H1 (cell line): ENCODE data around the gene CBARP. TPM values are rescaled to one million over a fixed set of nuclear protein-coding genes. Genes with fewer than 3 reads are reported as not detected.

Source experiments
- CTCF ChIA-PET: fragments of 300-600 bp; sonication (Branson Sonifier 250); formaldehyde crosslinking; loops from one replicate; lab custom pipeline; 2021; ENCODE audit not compliant: partially characterized antibody; lab: Charles Lee
- POLR2A ChIA-PET: fragments of 300-600 bp; sonication (Branson Sonifier 250); formaldehyde crosslinking; loops from one replicate; lab custom pipeline; 2021; ENCODE audit warnings: inconsistent platforms; ENCODE audit not compliant: partially characterized antibody; lab: Charles Lee
- DNase-seq, 2 experiments: peaks; one replicate each; pipeline versions ENCODE4 v3.0.0 to v3.0.0-alpha.2; 2010 to 2022; ENCODE audit warnings: low spot score in 2 of 2, low read depth in 1 of 2, mixed read lengths in 1 of 2
- FAIRE-seq: peaks from 2 replicates; lab custom pipeline; 2011; peaks lifted over from hg19 to GRCh38; lab: Jason Lieb, UNC
- H2AFZ ChIP-seq: 2 replicates; pipeline ENCODE4 v1.8.1; 2012; ENCODE audit warnings: low read length, inconsistent platforms
- H2AK5ac ChIP-seq: 2 replicates; pipeline ENCODE4 v1.6.1; 2013; ENCODE audit warnings: low read depth, low read length
- H2BK120ac ChIP-seq: replicated peaks from 2 replicates; pipeline ENCODE3; 2013; ENCODE audit warnings: low read depth, low read length, inconsistent platforms
- H2BK12ac ChIP-seq: 2 replicates; pipeline ENCODE4 v1.6.1; 2013; ENCODE audit warnings: low read depth, low read length
- H2BK15ac ChIP-seq: 2 replicates; pipeline ENCODE4 v1.6.1; 2013; ENCODE audit warnings: low read length
- H2BK20ac ChIP-seq: 2 replicates; pipeline ENCODE4 v1.6.1; 2013; ENCODE audit warnings: low read length
- H2BK5ac ChIP-seq: 2 replicates; pipeline ENCODE4 v1.6.1; 2013; ENCODE audit warnings: low read depth, low read length
- H3K14ac ChIP-seq: 2 replicates; pipeline ENCODE4 v1.6.1; 2013; ENCODE audit warnings: inconsistent platforms; ENCODE audit not compliant: insufficient read length
- H3K18ac ChIP-seq: 2 replicates; pipeline ENCODE4 v1.6.1; 2013; ENCODE audit warnings: low read length; ENCODE audit errors: extremely low read depth
- H3K23ac ChIP-seq: 2 replicates; pipeline ENCODE4 v1.6.1; 2013; ENCODE audit warnings: inconsistent platforms; ENCODE audit not compliant: insufficient read length
- H3K23me2 ChIP-seq: 2 replicates; pipeline ENCODE4 v1.6.1; 2013; ENCODE audit warnings: low read depth, low read length
- H3K27ac ChIP-seq: 2 replicates; pipeline ENCODE4 v1.6.1; 2011; ENCODE audit warnings: low read depth, low read length, inconsistent platforms
- H3K27me3 ChIP-seq, 4 experiments: replicated peaks in 1 of 4; 1 replicate in 1 of 4; 2 replicates in 3 of 4; pipeline versions ENCODE4 v1.6.1 to v1.8.1; 2011 to 2013; ENCODE audit warnings: low read length in 3 of 4, mild to moderate bottlenecking in 3 of 4, inconsistent platforms in 2 of 4, mixed read lengths in 2 of 4, moderate library complexity in 1 of 4; ENCODE audit not compliant: control insufficient read depth in 3 of 4, insufficient read depth in 3 of 4; ENCODE audit errors: extremely low read depth in 1 of 4
- H3K36me3 ChIP-seq, 4 experiments: 2 replicates each; pipeline versions ENCODE4 v1.6.1 to v1.8.1; 2011 to 2013; ENCODE audit warnings: mild to moderate bottlenecking in 4 of 4, low read length in 3 of 4, moderate library complexity in 2 of 4, control low read depth in 1 of 4, inconsistent platforms in 1 of 4; ENCODE audit not compliant: insufficient read depth in 4 of 4, control insufficient read depth in 2 of 4
- H3K4ac ChIP-seq: replicated peaks from 2 replicates; pipeline ENCODE3; 2013; ENCODE audit warnings: low read length, low read depth, mixed read lengths, inconsistent platforms; ENCODE audit not compliant: insufficient read length
- H3K4me1 ChIP-seq, 4 experiments: replicated peaks in 1 of 4; 1 replicate in 1 of 4; 2 replicates in 3 of 4; pipeline versions ENCODE4 v1.6.1 to v1.8.1; 2011 to 2013; ENCODE audit warnings: low read length in 3 of 4, inconsistent platforms in 2 of 4, mixed read lengths in 1 of 4; ENCODE audit not compliant: insufficient read depth in 4 of 4, control insufficient read depth in 3 of 4
- H3K4me2 ChIP-seq, 2 experiments: 2 replicates each; pipeline versions ENCODE4 v1.6.1 to v1.8.1; 2011 to 2013; ENCODE audit warnings: low read depth in 2 of 2, low read length in 2 of 2, control low read depth in 1 of 2, inconsistent platforms in 1 of 2, mild to moderate bottlenecking in 1 of 2; ENCODE audit not compliant: insufficient read depth in 1 of 2
- H3K4me3 ChIP-seq, 4 experiments: fragments of 200-600, 300-600 bp in 1 of 4; sonication (generic), shearing (Covaris generic), sonication (Bioruptor Twin) in 1 of 4; 2 replicates each; pipeline versions ENCODE4 v1.5.1 to v1.8.1; 2011 to 2016; ENCODE audit warnings: low read length in 4 of 4, low read depth in 3 of 4, control low read depth in 2 of 4, inconsistent platforms in 2 of 4, mild to moderate bottlenecking in 2 of 4, mixed read lengths in 1 of 4, moderate library complexity in 1 of 4; ENCODE audit not compliant: insufficient read depth in 2 of 4; ENCODE audit errors: extremely low read depth in 1 of 4
- H3K56ac ChIP-seq: replicated peaks from 2 replicates; pipeline ENCODE3; 2013; ENCODE audit warnings: low read depth, mild to moderate bottlenecking, mixed read lengths, low read length, inconsistent platforms; ENCODE audit not compliant: insufficient read length
- H3K79me1 ChIP-seq: 2 replicates; pipeline ENCODE4 v1.6.1; 2013; ENCODE audit warnings: low read depth, low read length, control low read depth
- H3K79me2 ChIP-seq, 2 experiments: 2 replicates each; pipeline versions ENCODE4 v1.6.1 to v1.8.1; 2012 to 2013; ENCODE audit warnings: low read length in 2 of 2, mild to moderate bottlenecking in 2 of 2, inconsistent platforms in 1 of 2; ENCODE audit not compliant: insufficient read depth in 2 of 2, control insufficient read depth in 1 of 2
- H3K9ac ChIP-seq, 4 experiments: replicated peaks in 1 of 4; 1 replicate in 1 of 4; 2 replicates in 3 of 4; pipeline versions ENCODE4 v1.6.1 to v1.8.1; 2011 to 2013; ENCODE audit warnings: low read depth in 3 of 4, low read length in 3 of 4, control low read depth in 2 of 4, mild to moderate bottlenecking in 2 of 4, moderate library complexity in 2 of 4, inconsistent platforms in 1 of 4; ENCODE audit errors: extremely low read depth in 1 of 4
- H3K9me3 ChIP-seq, 2 experiments: 2 replicates each; pipeline versions ENCODE4 v1.6.1 to v1.8.1; 2012 to 2013; ENCODE audit warnings: mild to moderate bottlenecking in 2 of 2, moderate library complexity in 2 of 2, control low read depth in 1 of 2, inconsistent platforms in 1 of 2, low read depth in 1 of 2, low read length in 1 of 2, mixed read lengths in 1 of 2; ENCODE audit not compliant: insufficient read depth in 2 of 2
- H4K20me1 ChIP-seq, 2 experiments: replicated peaks in 1 of 2; 2 replicates each; pipeline versions ENCODE3 to v1.8.1; 2011 to 2013; ENCODE audit warnings: inconsistent platforms in 2 of 2, low read length in 2 of 2, mild to moderate bottlenecking in 1 of 2; ENCODE audit not compliant: insufficient read depth in 2 of 2, control insufficient read depth in 1 of 2
- H4K5ac ChIP-seq: 2 replicates; pipeline ENCODE4 v1.6.1; 2013; ENCODE audit warnings: low read length, low read depth, mixed read lengths, inconsistent platforms; ENCODE audit not compliant: insufficient read length
- H4K8ac ChIP-seq: 2 replicates; pipeline ENCODE4 v1.8.0; 2013; ENCODE audit warnings: mild to moderate bottlenecking, moderate library complexity, low read length, inconsistent platforms; ENCODE audit not compliant: insufficient read depth; ENCODE audit errors: extremely low read depth
- H4K91ac ChIP-seq: replicated peaks from 2 replicates; pipeline ENCODE3; 2013; ENCODE audit warnings: low read length, mixed read lengths, inconsistent platforms; ENCODE audit not compliant: insufficient read length
- ATF3 ChIP-seq: IDR thresholded peaks from 2 replicates; pipeline ENCODE4 v1.6.1; 2011; ENCODE audit warnings: low read depth, mild to moderate bottlenecking, low read length; ENCODE audit not compliant: insufficient read depth
- FOSL1 ChIP-seq: IDR thresholded peaks from 2 replicates; pipeline ENCODE4 v1.6.1; 2011; ENCODE audit warnings: mild to moderate bottlenecking, low read depth, low read length, moderate library complexity; ENCODE audit not compliant: insufficient read depth
- GABPA ChIP-seq: IDR thresholded peaks from 2 replicates; pipeline ENCODE4 v1.6.1; 2011; ENCODE audit warnings: mild to moderate bottlenecking, low read length, moderate library complexity, borderline replicate concordance; ENCODE audit not compliant: insufficient read depth
- HDAC6 ChIP-seq: IDR thresholded peaks from one replicate; pipeline ENCODE4 v1.7.1; 2012; ENCODE audit warnings: low read depth, mild to moderate bottlenecking, inconsistent platforms, low read length, moderate library complexity
- JUND ChIP-seq: IDR thresholded peaks from 2 replicates; pipeline ENCODE4 v1.6.1; 2011; ENCODE audit warnings: mild to moderate bottlenecking, improper control_type of control experiment, low read length
- POU5F1 ChIP-seq: IDR thresholded peaks from 2 replicates; pipeline ENCODE4 v1.6.1; 2011; ENCODE audit warnings: low read depth, mild to moderate bottlenecking, low read length, moderate library complexity
- RXRA ChIP-seq: IDR thresholded peaks from 2 replicates; pipeline ENCODE4 v1.6.1; 2011; ENCODE audit warnings: low read depth, mild to moderate bottlenecking, low read length, moderate library complexity; ENCODE audit not compliant: insufficient read depth
- SP2 ChIP-seq: IDR thresholded peaks from 2 replicates; pipeline ENCODE4 v1.6.1; 2012; ENCODE audit warnings: mild to moderate bottlenecking, low read length, inconsistent platforms
- TAF1 ChIP-seq: IDR thresholded peaks from 2 replicates; pipeline ENCODE4 v1.6.1; 2011; ENCODE audit warnings: mild to moderate bottlenecking, low read depth, low read length
- YY1 ChIP-seq: IDR thresholded peaks from 2 replicates; pipeline ENCODE4 v1.6.1; 2011; ENCODE audit warnings: low read depth, mild to moderate bottlenecking, low read length
- WGBS, 2 experiments: shearing (Covaris generic) in 1 of 2; methylation state at CpG; one replicate each; pipeline versions ENCODE4 v1.1.6 to v1.1.7; 2013 to 2015; ENCODE audit warnings: low lambda C conversion rate in 2 of 2, mixed read lengths in 2 of 2, inconsistent platforms in 1 of 2, low coverage in 1 of 2, missing lambda C conversion rate in 1 of 2; ENCODE audit not compliant: insufficient replicate concordance in 2 of 2, insufficient coverage in 1 of 2, insufficient read length in 1 of 2; ENCODE audit errors: extremely low coverage in 1 of 2, missing lambda C conversion rate in 1 of 2; 5-methylcytosine and 5-hydroxymethylcytosine counted together
- polyA plus RNA-seq, 7 experiments: library from polyadenylated mRNA; depleted of rRNA in 3 of 7; stranded (reverse) in 5 of 7; unstranded in 2 of 7; fragments of >200 nt in 5 of 7; fragments of 200-250 nt in 2 of 7; gene quantifications; 1 replicate in 5 of 7; 2 replicates in 1 of 7; 4 replicates in 1 of 7; pipeline versions ENCODE4 v1.2.1 to v1.2.3, GENCODE V29; 2011 to 2013; ENCODE audit warnings: missing spikeins in 2 of 7, mixed read lengths in 2 of 7
- total RNA-seq: library from RNA; stranded (reverse); fragmentation: NEBNext Ultra II Directional; extraction: Animal tissue kit (Norgen Biotek cat#: 25700); gene quantifications from 2 replicates; pipeline ENCODE4 v1.2.1, GENCODE V29; 2021

CBARP gene
- total and polyA plus RNA-seq, 2 of the 8 experiments (the other 6 are each of a cell fraction or from before 2014, with no cell fraction given), result 4.9 to 14.7 TPM

GRCh38 chr19:1264801-1265614 lies 27.2 kb upstream of the CBARP start:
- Histone ChIP-seq H2BK20ac (peak overlapping the region; percentile 99), H4K20me1 (peaks cover 2 to 8% of the 10 kb centered on the region in 2 experiments), H3K14ac (peak overlapping the region; percentile 56), H2BK15ac (peak overlapping the region; percentile 100), H3K27ac (peak overlapping the region; percentile 65; the same call in 1 of the 2 replicates), H2BK5ac (peak overlapping the region; percentile 98), H3K9me3 (no peaks in the 10 kb centered on the region), H2AFZ (no peak overlapping the region), H2BK120ac (peak overlapping the region; percentile 82), H3K18ac (peak overlapping the region; percentile 99), H3K9ac (peak overlapping the region in 1 of 4 experiments; percentile 33; a peak in 2 of 7 replicates), H4K8ac (peak overlapping the region; percentile 87), H3K4me2 (peak overlapping the region; percentile 57 to 83), H3K79me2 (peaks cover 3 to 5% of the 10 kb centered on the region in 2 experiments), H3K23me2 (peaks cover 36% of the 10 kb centered on the region; the same call in 1 of the 2 replicates), H3K4ac (peak overlapping the region; percentile 98), H3K23ac (peak overlapping the region; percentile 24), H3K4me3 (peak overlapping the region in 1 of 4 experiments; percentile 22; a peak in 1 of 8 replicates), H2AK5ac (peak overlapping the region; percentile 98), H3K56ac (peak overlapping the region; percentile 69), H2BK12ac (peak overlapping the region; percentile 90; the same call in 1 of the 2 replicates), H4K5ac (peak overlapping the region; percentile 89), H3K36me3 (no peaks in the 10 kb centered on the region), H3K79me1 (no peaks in the 10 kb centered on the region; the same call in 1 of the 2 replicates), H3K27me3 (peaks cover 0 to 10% (median 5%) of the 10 kb centered on the region in 4 experiments; a peak in 4 of 7 replicates), H4K91ac (peak overlapping the region; percentile 100), H3K4me1 (peaks cover 0 to 66% (median 47%) of the 10 kb centered on the region in 4 experiments; a peak in 6 of 7 replicates)
- WGBS, 2 experiments, result 74% methylated on average over 25 of the region's 26 CpGs; no CpG with 5 or more reads in 1 of the 2 experiments
- DNase-seq, result peak in 1 of 2 experiments; percentile 81
- ChIA-PET CTCF (interaction anchor here (0.8 to 15.9 kb wide), 8 partner anchors 9 to 179 kb away, joined by 3 to 212 read pairs (median 4); partner anchors contain the start of gene ATP5F1D), POLR2A (interaction anchor here (1.2 to 19.4 kb wide), 7 partner anchors 10 to 198 kb away, joined by 3 to 456 read pairs (median 5); partner anchors contain the start of genes ARHGAP45, ATP5F1D, CBARP and FAM174C)
- FAIRE-seq, result no peak
- TF ChIP-seq RXRA, result no peak
- TF ChIP-seq HDAC6, result no peak
- TF ChIP-seq POU5F1, result no peak
- peak; percentile 83; the same call in 1 of the 2 replicates for TF ChIP-seq FOSL1
- TF ChIP-seq GABPA, result peak; percentile 46; the same call in 1 of the 2 replicates
- peak; percentile 100 for TF ChIP-seq JUND
- no peak for TF ChIP-seq YY1
- TF ChIP-seq TAF1, result no peak
- peak; percentile 81 for TF ChIP-seq ATF3
- TF ChIP-seq SP2, result no peak
